DOHH2 (cell line): ENCODE results near the gene HOXC12.
A peak's percentile ranks its signal among the peaks of the same experiment; 100 is the strongest.

ENCODE experiments used
- H3F3A ChIP-seq: fragments of 200-600 bp; sonication (generic), shearing (Covaris generic); 2 replicates; pipeline ENCODE4 v1.6.0; 2016; ENCODE audit warnings: antibody characterized with exemption, mild to moderate bottlenecking; ENCODE audit not compliant: control insufficient read depth, insufficient read depth
- H3K27ac ChIP-seq: fragments of 200-600 bp; sonication (generic); 2 replicates; pipeline ENCODE4 v1.5.1; 2014; ENCODE audit warnings: low read depth, mild to moderate bottlenecking, low read length, moderate library complexity
- H3K27me3 ChIP-seq: fragments of 200-600 bp; sonication (generic); 2 replicates; pipeline ENCODE4 v1.6.1; 2014; ENCODE audit warnings: mild to moderate bottlenecking, low read length, mixed read lengths; ENCODE audit not compliant: control insufficient read depth
- H3K36me3 ChIP-seq: fragments of 200-600 bp; sonication (generic); 2 replicates; pipeline ENCODE4 v1.6.1; 2014; ENCODE audit warnings: mild to moderate bottlenecking, low read length, moderate library complexity, mixed read lengths; ENCODE audit not compliant: control insufficient read depth
- H3K4me1 ChIP-seq: fragments of 200-600 bp; sonication (generic); 2 replicates; pipeline ENCODE4 v1.6.1; 2014; ENCODE audit warnings: mild to moderate bottlenecking, low read length, mixed read lengths; ENCODE audit not compliant: control insufficient read depth
- H3K4me2 ChIP-seq: fragments of 200-600 bp; sonication (generic); 2 replicates; pipeline ENCODE4 v1.6.0; 2014; ENCODE audit warnings: mild to moderate bottlenecking, low read length, moderate library complexity
- H3K4me3 ChIP-seq: fragments of 200-600 bp; sonication (generic); 2 replicates; pipeline ENCODE4 v1.5.1; 2014; ENCODE audit warnings: mild to moderate bottlenecking, low read length, mixed read lengths
- H3K79me2 ChIP-seq: fragments of 200-600 bp; sonication (generic); 2 replicates; pipeline ENCODE4 v1.6.1; 2014; ENCODE audit warnings: mild to moderate bottlenecking, low read length, mixed read lengths; ENCODE audit not compliant: control insufficient read depth
- H3K9me2 ChIP-seq: fragments of 200-600 bp; sonication (generic); replicated peaks from 2 replicates; pipeline ENCODE4 v1.6.1; 2014; ENCODE audit warnings: mild to moderate bottlenecking, low read length, mixed read lengths; ENCODE audit not compliant: control insufficient read depth
- H3K9me3 ChIP-seq: fragments of 200-600 bp; sonication (generic); 2 replicates; pipeline ENCODE4 v1.6.1; 2014; ENCODE audit warnings: antibody characterized with exemption, low read length, mixed read lengths; ENCODE audit not compliant: control insufficient read depth, insufficient read depth
- H4K20me1 ChIP-seq: fragments of 200-600 bp; sonication (generic); 2 replicates; pipeline ENCODE4 v1.6.0; 2014; ENCODE audit warnings: low read depth, mild to moderate bottlenecking, antibody characterized with exemption, low read length, moderate library complexity; ENCODE audit not compliant: control insufficient read depth, insufficient read depth
- CTCF ChIP-seq: fragments of 200-600 bp; sonication (generic); IDR thresholded peaks from one replicate; pipeline ENCODE4 v1.5.1; 2014; ENCODE audit warnings: antibody characterized with exemption, mild to moderate bottlenecking, low read depth, low read length; ENCODE audit not compliant: poor library complexity, severe bottlenecking
- EZH2phosphoT487 ChIP-seq: fragments of 200-600 bp; sonication (generic); IDR thresholded peaks from 2 replicates; pipeline ENCODE4 v1.6.1; 2017; ENCODE audit warnings: borderline replicate concordance, mild to moderate bottlenecking, antibody characterized with exemption, low read length, moderate library complexity, mixed read lengths

HOXC12 gene

DNA sequence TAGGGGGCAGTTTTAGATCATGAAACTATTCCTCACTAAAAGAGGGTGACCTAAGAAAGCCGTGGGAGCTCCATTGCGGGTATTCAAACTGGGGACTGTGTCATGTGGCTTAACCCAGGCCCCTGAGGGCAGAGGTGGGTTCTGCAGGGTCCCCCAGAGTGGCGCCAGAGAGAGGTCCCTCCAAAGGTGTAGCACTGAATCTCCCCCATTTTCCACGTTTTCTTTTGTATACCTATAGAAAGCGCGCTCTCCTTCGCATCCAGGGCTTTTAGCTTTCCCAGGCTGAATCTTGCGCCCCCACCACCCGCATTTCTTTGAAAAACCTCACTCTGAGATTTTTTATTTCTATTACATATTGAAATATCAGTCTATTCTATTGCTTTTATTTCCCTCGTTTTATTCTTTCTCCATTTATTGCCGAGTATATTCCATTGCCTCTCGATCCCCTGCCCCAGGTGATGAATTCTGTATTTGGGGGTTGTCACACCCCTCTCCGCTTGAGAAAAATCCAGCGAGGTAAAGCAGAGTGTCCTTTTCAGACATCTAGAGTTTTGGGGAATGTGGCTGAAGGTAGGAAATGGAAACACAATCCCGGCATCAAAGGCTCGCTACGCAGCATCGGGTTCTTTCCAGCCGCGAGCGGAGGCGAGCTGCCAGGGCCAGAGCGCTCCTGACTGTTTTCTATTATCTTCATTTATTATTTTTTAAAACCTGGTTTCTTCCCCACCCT is 16.9 kb upstream of the HOXC12 start:
- Histone ChIP-seq H3F3A (no peaks in the 10 kb centered on the region), H3K27me3 (peaks cover 74% of the 10 kb centered on the region), H3K4me1 (peaks cover 6% of the 10 kb centered on the region), H3K4me2 (no peak overlapping the region), H3K27ac (no peak overlapping the region), H3K9me3 (no peaks in the 10 kb centered on the region), H3K36me3 (no peaks in the 10 kb centered on the region), H3K79me2 (no peaks in the 10 kb centered on the region), H3K4me3 (no peak overlapping the region), H3K9me2 (no peaks in the 10 kb centered on the region), H4K20me1 (no peaks in the 10 kb centered on the region)
- no peak for TF ChIP-seq EZH2phosphoT487

DNA sequence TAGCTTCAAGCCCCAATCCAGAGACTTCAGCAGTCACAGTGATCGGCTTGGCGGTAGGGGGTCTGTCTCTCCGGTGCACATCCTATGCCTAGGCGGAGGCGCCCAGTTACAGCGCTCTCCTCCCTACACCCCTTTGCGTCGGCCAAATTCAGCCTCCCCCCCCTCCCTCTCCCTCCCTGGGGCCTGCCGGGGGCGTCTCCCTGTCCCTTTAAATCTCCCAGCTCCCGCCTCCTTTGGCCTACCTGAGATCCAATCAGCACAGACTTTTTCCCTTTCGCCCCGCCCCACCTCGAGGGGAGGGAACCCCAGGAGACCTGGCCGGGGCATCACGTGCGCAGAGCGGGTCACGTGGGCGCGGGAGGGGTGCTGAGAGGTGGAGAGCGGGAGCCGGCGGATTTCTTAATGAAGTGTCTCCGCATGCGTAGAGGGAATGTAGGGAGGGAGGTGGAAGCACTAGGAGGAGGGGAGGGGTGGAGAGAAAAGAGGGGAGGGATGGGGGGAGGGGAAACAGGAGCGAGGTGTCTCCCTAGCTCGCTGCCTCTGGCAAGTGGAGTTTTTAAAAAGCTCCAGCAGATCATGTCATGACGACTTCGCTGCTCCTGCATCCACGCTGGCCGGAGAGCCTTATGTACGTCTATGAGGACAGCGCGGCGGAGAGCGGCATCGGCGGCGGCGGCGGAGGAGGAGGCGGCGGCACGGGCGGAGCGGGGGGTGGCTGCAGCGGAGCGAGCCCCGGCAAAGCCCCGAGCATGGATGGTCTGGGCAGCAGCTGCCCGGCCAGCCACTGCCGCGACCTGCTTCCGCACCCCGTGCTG is 16.2 kb upstream of the HOXC12 start, which contains the start of gene HOXC13:
TSS of gene HOXC13 (plus strand) at position 506 of the 815 bp plus-strand sequence. CDS start at position 582, 76 bp downstream.
- H4K20me1 ChIP-seq = no peaks in the 10 kb centered on the region
- no peaks in the 10 kb centered on the region for H3F3A ChIP-seq
- H3K4me2 ChIP-seq = peak within 1 kb of the TSS; percentile 38
- H3K4me1 ChIP-seq = peaks cover 6% of the 10 kb centered on the region
- H3K9me2 ChIP-seq = no peaks in the 10 kb centered on the region
- H3K79me2 ChIP-seq = no peaks in the 10 kb centered on the region
- no peaks in the 10 kb centered on the region for H3K9me3 ChIP-seq
- H3K4me3 ChIP-seq = no peak within 1 kb of the TSS
- no peaks in the 10 kb centered on the region for H3K36me3 ChIP-seq
- no peak within 1 kb of the TSS for H3K27ac ChIP-seq
- TF ChIP-seq CTCF (no peak), EZH2phosphoT487 (no peak)
- H3K27me3 ChIP-seq = peaks cover 72% of the 10 kb centered on the region

DNA sequence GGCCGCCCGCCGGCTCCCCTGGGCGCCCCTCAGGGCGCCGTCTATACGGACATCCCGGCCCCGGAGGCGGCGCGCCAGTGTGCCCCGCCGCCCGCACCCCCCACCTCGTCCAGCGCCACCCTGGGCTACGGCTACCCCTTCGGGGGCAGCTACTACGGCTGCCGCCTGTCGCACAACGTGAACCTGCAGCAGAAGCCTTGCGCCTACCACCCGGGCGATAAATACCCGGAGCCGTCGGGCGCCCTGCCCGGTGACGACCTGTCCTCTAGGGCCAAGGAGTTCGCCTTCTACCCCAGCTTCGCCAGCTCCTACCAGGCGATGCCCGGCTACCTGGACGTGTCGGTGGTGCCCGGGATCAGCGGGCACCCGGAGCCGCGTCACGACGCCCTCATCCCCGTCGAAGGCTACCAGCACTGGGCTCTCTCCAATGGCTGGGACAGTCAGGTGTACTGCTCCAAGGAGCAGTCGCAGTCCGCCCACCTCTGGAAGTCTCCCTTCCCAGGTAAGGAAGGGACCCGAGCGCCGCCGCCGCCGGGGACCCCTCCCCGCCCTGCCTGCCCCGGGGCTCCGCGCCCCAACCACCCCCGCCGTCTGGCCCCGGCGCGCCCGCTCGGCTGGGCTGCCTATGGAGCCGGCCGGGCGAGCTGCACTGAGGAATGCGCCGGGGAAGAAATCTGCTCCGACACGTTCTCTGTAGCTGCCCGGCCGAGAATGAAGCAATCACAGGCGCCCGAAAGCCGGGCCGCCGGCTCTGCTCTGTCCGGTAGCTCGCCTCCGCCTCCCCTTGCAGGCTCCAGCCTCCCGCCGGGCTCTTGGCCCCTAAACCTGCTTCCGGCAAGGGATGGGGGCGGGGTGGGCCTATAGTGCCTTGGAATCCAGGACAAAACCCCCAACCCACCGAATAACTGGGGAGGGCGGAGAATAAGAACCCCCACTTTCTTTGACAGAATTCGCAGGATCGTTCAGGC is 15.3 kb upstream of the HOXC12 start:
- H3K4me2 ChIP-seq = no peak overlapping the region
- no peaks in the 10 kb centered on the region for H3K9me3 ChIP-seq
- H3K36me3 ChIP-seq = no peaks in the 10 kb centered on the region
- no peaks in the 10 kb centered on the region for H3F3A ChIP-seq
- no peak overlapping the region for H3K4me3 ChIP-seq
- H3K9me2 ChIP-seq = no peaks in the 10 kb centered on the region
- TF ChIP-seq CTCF = no peak
- no peak for TF ChIP-seq EZH2phosphoT487
- H4K20me1 ChIP-seq = no peaks in the 10 kb centered on the region
- H3K79me2 ChIP-seq = no peaks in the 10 kb centered on the region
- no peak overlapping the region for H3K27ac ChIP-seq
- peaks cover 6% of the 10 kb centered on the region for H3K4me1 ChIP-seq
- peaks cover 71% of the 10 kb centered on the region for H3K27me3 ChIP-seq
